GM18498 (cell line): Measurements from ENCODE around the gene DPP9.
"Not testable (repeated sequence)": the region's sequence is repeated elsewhere in the genome, so short reads cannot be mapped to it uniquely, and the experiment has no call there.

ENCODE experiments used
- ATAC-seq: cut with Tn5 transposase; IDR thresholded peaks from one replicate; pipeline ENCODE4 v1.9.1; 2021; ENCODE audit warnings: mild to moderate bottlenecking, moderate library complexity; ENCODE audit not compliant: unreplicated experiment

Gene DPP9

DNA sequence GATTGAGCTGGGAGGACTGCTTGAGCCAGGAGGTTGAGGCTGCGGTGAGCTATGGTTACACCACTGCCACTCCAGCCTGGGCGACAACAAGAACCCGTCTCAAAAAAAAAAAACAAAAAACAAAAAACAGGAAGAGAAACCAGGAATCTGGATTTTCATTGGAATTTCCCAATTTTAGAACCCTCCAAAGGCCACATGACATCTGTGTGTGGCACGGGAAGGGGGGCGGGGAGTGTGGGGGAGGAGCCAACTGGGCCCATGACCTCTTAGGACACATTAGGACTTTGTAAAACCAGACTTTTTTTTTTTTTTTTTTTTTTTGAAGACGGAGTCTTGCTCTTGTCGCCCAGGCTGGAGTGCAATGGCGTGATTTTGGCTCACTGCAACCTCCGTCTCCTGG lies 32.3 kb downstream of the DPP9 start:
- ATAC-seq: no peak

DNA sequence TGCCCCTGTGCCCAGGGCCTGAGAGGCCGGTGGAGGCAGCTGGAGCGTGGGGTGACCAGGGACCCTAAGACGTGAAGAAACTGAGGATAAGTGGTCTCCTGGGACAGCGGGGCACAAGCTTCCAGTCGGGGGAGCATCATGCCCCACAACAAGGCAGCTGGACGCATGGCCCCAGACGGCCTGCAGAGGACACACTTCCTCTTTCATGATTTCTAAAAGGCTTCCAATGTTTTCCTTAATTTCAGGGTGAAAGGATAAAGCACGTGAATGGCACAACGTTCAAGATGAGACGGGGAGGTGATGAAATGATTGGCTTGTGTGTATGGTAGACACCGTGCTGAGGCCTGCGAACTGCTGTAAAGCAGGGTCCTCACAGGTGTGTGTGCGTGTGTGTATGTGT lies 33.3 kb downstream of the DPP9 start:
- ATAC-seq: no peak

DNA sequence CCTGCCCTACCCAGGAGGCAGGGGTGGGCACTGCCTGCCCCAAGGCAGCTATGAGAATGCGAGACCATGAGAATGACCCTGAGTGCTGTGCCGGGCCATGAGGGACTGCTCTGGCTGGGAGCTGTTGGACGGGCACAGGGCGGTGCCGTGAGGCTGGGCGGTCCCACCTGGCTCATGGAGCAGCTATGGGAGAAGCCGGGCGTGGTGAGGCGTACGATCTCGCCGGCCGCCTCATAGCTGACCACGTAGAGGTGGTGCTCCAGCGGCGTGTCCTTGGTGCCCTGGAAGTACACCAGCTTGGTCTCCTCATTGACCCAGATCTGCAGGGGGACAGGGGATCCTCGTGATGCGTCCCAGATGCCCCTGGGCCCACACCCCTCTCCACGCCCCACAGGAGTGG lies 34.2 kb downstream of the DPP9 start:
- ATAC-seq: no peak

DNA sequence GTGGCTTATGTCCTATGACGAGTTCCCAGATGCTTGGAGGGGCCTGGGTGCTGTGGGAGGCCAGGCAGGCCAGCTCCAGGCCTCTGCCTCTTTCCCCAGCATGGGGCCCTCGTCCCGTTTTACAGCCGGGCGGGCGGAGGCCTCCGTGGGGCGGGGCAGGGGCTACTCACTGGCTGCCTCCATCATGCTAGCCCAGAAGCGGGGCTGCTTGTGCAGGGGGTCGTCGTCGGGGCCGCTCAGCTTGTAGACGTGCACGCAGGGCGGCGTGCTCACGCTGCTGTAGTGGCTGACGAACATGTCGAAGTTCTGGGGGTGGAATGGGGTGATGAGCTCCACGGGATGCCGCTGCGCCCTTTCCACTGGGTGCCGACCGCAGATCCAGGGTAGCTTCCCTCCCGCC lies 35.1 kb downstream of the DPP9 start:
- ATAC-seq: no peak

DNA sequence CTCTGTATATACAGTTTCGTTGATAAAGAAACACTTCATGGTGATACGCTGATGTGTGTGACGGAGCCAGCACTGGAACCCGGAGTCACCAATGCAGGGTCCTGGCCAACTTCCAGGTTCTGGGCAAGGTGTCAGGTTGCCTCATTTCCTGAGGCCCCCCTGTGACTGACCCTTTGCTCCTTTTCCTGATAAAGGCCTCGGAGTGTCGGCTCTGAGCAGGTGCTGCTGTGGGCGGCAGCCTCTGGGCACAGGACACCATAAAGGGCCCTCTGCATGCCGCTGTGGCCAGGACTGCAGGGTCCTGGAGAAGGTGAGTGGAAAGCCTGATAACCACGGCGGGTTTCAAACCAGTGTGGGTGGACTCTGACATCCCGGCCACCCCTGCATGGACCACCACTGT lies 36.2 kb downstream of the DPP9 start:
- no peak for ATAC-seq

DNA sequence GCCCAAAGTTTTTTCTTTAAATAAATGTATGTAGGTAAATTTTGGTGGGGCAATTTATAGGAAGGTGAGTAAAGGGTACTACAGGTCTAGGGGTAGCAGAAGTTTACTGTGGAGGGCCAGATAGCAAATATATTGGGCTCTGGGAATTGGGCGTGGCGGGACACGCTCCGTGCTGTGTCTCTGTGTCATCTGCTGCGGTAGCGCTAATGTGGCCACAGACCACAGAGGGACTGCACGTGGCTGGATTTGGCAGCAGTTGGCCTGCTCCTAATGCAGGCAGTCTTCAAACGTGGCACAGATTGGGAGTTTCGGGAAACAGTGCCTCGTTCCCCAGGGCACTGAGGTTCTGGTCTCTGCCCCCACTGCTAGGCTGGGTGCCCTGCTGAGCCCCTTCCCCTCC lies 36.9 kb downstream of the DPP9 start:
- no peak for ATAC-seq

DNA sequence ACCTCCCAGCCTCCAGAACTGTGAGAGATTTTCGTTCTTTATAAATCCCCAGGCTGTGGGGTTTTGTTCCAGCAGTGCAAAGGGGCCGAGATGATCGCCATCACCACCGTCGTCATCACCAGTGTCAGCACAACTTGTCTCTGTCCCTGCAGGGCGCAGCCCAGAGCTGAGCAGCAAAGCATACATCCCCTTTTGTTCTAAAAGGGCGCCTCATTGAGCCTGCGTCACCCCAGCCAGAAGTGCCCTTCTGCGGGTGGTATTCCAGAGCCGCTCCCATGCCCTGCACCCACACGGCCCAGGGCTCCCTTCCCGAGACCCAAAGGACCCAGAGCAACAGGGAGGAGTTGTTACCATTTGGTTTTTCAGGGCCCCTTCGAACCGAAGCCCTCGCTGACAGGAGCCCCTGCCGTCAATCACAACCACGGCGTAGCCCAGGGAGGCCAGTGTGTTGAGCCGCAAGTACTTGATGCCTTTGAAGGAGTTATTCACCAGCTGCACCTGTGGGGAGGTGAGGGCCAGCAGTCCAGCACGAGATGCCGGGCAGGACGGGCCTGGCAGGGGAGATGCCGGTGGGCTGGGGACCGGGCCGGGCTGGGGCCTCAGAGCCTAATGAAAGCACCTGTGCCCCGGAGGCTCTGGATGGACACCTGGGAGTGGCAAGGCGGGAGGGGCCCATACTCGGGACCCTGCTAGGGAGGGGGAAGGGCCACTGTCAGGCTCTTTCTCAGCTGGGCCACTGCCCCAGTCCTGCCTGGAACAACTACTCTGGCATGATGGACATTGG lies 39.1 kb downstream of the DPP9 start:
- ATAC-seq: no peak

DNA sequence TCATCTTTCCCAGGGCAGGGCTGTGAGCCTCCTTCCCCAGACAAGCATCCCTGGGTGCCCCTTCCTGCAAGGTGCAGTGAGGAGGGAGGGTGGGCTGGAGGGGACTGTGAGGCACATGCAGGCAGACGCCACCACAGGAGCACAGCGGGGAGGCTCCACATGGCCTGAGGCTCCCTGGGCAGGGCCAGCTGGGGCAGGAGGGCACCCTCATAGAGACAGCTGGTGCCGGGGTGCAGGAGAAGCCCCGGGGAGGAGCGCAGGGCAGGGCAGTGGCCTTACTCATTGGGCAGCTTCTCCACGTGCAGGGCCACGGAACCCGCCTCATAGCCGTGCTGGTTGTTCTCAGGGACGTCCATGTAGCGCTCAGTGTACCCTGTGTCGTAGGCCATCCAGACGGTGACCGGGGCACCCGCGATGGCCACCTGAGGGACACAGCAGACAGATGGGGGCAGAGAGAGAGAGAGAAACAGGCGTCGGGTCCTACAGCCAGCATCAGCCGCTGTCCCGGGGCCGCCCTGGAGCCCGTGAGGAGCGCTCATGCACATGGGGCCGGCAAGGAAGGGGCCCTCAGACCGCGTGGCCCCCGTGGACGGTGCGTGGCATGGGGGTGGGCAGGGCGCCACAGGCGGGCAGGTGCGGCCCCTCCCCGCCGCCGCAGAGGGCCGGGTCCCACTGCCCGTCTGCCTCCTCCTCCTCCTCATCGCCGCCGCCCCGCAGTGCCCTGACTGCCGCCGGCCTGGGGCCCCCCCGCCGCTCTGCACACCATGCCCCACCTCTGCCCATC lies 41.0 kb downstream of the DPP9 start:
- ATAC-seq: no peak

DNA sequence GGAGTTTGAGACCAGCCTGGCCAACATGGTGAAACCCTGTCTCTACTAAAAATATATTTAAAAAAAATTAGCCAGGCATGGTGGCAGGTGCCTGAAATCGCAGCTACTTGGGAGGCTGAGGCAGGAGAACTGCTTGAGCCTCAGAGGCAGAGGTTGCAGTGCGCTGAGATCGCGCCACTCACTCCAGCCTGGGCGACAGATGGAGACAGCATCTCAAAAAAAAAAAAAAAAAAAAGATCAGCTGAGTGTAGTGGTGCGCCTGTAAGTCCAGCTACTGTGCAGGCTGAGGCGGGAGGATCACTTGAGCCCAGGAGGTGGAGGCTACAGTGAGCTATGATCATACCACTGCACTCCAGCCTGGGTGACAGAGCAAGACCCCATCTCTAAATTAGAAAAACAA lies 43.6 kb downstream of the DPP9 start:
- ATAC-seq: not testable (repeated sequence)

DNA sequence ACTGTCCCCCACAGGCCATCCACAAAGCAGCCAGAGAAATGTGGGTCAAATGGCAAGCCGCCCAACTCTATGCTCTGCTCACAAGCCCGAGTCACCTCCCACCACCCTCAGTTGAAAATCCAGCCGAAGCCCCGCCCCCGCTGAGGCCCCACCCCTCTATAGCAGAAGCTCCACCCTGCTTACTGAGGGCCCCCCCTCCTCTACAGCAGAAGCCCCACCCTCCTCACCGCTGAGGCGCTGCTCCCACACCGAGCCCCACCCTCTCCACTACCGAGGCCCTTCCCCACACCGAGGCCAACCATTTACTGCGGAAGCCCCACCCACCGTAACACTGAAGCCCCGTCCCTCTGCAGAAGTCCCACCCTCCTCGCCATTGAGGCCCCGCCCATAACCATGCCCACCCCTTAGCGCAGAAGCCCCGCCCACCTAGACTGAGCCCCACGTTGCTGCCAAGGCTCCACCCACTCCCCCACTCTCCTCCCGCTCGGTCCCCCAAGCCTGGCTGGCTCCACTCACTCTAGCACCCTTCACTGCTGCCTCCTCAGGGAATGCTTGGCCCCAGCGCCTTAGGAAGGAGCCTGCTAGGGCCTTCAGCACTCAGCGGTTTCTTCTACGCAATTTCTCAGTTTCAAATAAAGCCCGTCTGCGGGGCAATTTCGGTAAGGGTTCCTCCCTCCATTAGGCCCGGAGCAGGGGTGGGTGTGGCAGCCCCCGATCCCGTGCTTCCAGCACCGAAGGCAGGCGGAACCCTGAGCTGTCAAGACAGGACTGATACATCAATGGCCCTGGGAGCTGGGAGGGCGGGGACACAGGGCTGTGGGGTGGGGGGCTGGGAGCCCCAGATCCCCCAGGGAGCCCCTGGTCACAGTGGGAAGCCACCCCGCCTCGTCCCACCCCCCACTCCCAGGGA lies 44.5 kb downstream of the DPP9 start:
- ATAC-seq: no peak

DNA sequence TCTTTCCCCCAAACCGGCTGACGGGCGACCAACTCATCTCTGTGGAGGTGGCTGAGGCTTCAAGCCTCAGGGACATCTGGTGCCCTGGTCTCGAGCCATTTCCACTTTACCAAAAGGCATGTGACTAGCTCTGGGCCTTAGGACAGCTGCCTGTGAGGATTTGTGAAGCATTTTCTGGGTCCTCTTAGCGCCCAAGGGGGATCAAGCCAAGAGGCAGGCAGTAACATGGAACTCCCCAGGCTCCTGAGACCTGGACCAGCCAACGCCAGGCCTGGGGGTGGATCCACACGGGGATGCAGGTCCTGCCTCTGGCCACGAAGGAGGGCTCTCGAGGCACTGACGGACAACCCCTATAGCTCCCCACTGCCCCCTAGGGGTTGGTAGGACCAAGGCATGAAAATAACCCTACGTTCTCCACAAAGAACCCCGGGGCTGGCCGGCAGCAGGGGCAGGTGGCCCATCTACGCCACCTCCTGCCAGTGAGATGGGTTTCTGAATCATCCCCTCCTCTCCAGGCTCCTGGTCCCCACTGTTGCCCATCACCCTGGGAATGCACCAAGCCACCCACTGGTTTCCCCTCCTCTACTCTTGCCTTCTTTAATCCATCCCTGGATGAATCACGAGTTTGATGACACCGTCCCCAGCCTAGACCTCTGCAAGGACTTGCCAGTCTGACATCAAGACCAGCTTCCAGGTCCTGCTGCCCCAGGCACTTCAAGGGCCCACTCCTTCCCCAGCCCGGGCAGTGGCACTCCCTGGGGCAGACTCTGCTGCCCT lies 46.5 kb downstream of the DPP9 start:
- no peak for ATAC-seq

DNA sequence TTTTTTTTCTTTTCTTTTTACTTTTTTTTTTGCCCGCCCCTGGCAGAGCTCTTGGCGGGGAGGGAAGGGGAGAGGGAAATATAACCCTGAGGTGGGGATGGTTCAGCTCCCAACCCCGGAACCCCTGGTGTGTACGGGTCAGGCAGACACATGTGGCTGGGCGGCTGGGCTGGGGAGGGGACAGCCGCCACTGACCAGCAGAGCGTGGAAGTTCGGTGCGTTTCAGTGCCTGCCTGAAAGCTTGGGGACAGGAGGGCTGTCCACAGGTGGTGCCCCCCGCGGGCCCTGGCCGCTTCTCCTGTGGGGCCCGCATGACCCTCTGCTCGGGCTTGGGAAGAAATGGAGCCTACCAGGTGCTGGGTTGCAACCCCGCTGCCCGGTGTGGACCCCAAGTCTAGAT lies 48.3 kb downstream of the DPP9 start:
- no peak for ATAC-seq

DNA sequence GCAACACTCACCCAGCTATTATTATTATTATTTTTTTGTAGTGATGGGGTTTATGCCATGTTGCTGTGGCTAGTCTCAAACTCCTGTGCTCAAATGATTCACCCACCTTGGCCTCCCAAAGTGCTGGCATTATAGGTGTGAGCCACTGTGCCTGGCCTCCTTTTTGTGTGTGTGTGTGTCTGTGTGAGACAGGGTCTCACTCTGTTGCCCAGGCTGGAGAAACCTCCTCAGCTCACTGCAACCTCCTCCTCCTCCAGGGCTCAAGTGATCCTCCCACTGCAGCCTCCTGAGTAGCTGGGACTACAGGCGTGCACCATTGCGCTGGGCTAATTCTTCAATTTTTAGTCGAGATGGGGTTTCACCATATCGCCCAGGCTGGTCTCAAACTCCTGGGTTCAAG lies 49.9 kb downstream of the DPP9 start:
- no peak for ATAC-seq

DNA sequence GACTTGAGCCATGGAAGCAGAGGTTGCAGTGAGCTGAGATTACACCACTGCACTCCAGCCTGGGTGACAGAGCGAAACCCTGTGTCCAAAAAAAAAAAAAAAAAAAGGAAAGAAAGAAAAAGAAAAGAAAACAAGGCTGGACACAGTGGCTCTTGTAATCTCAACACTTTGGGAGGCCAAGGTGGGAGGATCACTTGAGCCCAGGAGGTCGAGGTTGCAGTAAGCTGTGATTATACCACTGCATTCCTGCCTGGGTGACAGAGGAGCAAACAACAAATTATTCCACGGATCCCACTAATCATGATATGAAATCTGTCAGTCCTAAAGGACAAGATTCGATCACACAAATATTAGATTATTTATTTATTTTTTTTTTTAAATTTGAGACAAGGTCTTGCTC lies 50.4 kb downstream of the DPP9 start:
- ATAC-seq: no peak

DNA sequence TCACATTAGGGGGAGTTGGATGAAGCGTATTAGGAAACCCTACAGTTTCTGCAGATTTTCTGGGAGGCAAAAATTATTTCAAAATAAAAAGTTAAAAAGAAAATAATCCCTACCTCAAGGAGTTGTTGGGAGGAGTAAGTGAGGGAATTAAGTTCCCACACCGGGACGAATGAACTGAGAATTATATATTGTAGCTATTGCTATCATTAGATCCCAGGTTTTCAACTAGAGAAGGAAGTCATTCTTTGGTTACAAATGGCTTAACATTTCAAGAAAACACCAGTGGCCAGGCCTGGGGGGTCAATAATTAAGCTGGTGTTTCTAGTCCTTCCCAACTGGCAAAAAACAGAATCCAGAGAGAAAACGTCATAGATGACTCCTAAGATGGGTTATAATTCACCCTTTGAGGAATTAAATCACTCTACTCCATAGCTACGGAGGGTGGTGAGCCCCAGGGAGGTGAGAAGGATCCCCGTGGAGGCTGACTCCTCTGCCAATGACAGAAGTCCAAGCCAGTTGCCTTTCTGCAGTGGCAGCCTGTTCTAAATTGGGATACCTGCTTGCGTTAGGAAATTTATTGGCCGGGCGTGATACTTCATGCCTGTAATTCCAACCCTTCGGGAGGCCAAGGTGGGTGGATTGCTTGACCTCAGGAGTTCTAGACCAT lies 52.3 kb downstream of the DPP9 start:
- ATAC-seq: no peak

DNA sequence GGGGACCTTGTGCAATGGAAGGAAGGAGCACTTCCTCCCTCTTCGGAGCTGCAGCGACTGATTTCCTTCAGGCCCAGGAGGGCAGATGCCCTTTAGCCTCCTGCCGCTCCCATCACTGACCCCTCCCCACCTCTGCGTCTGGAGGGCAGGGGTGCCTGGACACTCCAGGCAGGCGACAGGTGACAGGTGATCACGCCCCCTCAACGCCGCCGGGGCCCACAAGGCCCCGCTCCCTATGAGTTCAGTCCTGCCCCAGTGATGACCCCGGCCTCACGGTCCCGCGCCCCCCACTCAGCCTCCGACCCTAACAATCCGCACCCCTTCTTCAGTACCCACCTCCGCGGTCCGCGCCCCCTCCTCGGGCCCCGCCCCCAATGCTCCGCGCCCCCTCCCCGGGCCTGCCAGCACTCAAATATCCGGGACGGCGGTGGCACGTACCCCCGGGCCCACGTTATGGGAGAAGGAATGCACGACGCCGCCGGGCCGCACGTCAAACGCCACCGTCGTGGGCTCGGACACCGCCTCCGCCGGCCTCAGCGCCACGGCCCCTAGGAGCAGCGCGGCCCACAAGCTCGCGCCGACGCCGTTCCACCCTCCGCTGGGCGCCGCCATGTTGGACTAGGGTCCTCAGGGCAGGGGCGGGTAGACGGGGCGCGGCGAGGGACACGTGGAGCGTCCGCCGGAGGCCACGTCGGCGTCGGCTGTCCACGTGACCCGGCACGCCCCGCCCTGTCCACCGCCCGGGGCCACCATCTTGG lies 53.7 kb downstream of the DPP9 start, which contains the start of gene MYDGF:
TSS of gene MYDGF (minus strand) at position 620 of the 758 bp plus-strand sequence. CDS start at position 612, 8 bp downstream.
- peak; percentile 94 for ATAC-seq

DNA sequence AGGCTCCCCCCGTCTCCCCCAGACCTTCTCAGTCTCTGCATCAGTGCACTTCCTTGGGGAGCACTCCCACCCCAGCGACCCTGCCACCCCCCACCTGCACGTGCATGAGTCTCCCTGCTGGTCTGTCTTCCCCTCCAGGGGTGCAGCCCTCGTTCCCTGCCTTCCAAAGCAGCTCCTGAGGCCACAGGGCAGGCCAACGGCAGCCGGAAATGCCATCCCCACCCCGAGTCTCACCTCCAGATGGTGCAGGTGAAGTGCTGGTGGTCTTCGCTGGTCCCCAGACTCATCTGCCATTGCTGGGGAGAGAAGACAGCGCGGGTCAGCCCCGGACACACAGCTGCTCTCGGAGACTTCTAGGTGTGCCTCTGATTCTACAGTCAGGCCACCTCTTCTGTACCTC lies 59.0 kb downstream of the DPP9 start:
- no peak for ATAC-seq

DNA sequence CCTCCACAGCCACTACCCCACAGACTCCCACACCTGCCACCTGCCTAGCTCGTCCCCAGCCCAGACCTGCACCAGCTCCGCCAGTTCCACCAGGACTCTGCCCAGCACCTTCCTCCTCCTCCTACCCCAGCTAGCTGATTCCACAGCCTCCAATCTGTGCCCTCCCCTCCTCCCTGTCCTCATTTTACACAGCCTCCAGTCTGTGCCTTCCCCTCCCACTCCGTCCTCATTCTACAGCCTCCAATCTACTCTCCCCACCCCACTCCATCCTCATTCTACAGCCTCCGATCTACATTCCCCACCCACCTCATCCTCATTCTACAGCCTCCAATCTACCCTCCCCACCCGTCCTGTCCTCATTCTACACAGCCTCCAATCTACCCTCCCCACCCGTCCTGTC lies 60.8 kb downstream of the DPP9 start:
- no peak for ATAC-seq

DNA sequence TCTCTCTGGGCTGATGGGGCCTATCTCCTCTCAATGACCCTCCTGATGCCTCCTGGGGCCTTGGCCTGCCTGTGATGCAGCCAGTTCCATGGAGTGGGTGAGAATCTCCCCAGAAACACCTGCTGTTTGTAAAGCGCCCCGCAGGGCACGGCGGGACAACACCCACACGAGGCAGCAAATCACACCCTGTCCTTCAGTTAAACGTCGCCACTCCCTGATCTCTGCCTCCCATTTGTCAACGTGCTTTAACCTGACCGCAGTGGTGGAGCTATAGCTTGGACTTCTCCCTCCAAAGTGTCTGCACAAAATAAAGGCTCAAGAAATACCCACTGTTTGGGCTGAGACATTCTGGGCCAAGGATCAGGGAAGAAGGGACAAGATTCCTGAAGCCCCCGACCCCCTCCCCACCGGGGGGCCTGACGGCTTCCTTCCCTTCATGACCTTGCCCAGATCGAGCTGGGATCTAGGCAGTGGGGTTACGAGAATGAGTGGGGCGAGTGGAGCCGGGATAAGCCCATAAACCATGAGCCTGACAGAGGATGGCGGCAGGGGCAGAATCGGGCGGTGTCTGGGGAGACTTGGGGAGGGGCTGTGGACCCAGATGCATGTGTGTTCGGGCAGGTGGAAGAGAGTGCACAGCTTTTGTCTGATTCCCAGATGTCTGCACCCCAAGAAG lies 61.5 kb downstream of the DPP9 start:
- ATAC-seq: no peak
